Kasumi-1 (cell line): ENCODE data around the gene KCTD11.

Source experiments
- DNase-seq, 2 experiments: peaks; one replicate each; lab custom pipeline; 2025; lab: John Stamatoyannopoulos, UW

KCTD11 gene

GRCh38 chr17:7351665-7352502 is at the start of gene KCTD11:
Gene KCTD11, plus strand, starts transcription at chr17:7352162.
- peak in 1 of 2 experiments; percentile 5 for DNase-seq

GRCh38 chr17:7304179-7304578 is 47.8 kb upstream of the KCTD11 start:
- DNase-seq, result no peak

GRCh38 chr17:7306911-7307685 is 44.9 kb upstream of the KCTD11 start, which contains the start of gene EIF5A:
Gene EIF5A, plus strand, starts transcription at chr17:7307628. Its CDS starts 2,008 bp downstream, at chr17:7309636.
- DNase-seq, result peak; percentile 93 to 94

DNA sequence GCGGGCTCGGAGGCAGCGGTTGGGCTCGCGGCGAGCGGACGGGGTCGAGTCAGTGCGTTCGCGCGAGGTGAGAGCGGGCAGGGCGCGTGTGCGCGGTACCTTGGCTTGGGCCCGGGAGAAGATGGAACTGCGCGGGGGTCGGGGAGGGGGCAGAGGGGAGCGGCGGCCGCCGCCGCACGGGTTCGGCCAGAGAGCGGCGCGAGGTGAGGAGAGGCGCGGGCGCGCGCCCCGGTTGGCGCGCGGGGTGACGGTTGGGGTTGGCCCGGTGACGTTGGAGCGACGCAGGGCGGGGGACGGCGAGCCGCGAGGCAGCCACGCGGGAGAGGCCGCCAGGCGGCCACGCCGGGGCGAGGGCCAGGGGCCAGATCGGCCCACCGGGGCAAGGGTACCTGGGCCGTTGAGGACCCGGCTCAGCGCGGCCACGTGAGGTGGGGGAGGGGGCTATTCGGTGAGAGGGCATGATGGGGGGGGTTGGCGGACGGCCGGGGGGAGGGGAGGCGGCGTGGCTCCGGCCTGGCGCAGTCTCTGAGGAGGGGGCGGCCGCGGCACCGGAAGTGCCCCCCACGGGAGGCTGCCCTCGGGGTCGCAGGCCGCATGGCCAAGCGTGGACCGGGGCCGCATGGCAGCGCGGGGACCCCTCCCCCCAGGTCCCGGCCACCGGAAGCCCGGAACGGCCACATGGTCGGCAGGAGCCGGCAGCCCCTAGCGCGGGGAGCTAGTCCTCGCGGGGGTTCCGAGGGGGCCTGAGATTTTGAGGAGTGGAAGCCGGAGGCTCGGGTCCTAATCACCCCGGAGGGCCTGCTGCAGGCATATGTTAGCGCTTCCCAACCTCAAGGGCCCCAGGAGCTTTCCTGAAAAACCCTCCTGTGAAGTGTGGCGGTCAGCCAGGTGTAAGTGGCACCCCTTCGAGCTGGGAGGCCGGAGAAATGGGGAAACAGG is 44.0 kb upstream of the KCTD11 start:
- no peak for DNase-seq

GRCh38 chr17:7308625-7309433 is 43.1 kb upstream of the KCTD11 start:
- DNase-seq, result peak; percentile 44 to 49

- no peak for DNase-seq
Observed at GRCh38 chr17:7309628-7310027, 42.3 kb upstream of the KCTD11 start.

GRCh38 chr17:7311110-7311705 is 40.8 kb upstream of the KCTD11 start:
- no peak for DNase-seq

DNA sequence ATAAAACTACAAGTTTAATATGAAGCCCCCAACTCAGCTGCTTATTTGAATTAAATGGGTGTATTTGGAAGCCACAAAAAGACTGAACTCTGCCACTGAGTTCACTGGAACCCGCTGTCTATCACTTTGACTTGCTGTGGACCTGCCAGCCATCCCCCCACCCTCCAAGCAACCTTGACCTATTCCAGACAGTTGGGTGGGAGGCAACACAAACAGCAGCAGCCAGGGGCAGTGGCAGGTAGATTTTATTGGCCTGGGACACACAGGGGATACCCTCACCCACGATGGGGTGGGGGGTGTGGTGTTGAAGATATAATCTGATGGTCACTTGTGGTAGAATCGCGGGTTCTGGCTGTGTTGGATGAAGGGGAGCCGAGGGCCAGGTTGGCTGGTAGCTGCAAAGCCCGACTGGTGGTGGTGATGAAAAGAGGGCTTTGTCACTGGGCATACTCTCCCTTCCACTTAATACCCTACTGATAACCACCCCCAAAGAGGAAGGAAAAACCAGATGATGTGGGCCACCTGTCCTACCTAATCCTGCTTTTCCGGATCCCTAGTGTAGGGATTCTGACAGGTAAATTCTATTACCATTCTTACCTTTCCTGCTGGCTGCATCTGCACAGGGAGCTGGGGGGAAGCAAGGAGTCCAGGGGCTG is 39.4 kb upstream of the KCTD11 start:
- DNase-seq, result no peak

DNA sequence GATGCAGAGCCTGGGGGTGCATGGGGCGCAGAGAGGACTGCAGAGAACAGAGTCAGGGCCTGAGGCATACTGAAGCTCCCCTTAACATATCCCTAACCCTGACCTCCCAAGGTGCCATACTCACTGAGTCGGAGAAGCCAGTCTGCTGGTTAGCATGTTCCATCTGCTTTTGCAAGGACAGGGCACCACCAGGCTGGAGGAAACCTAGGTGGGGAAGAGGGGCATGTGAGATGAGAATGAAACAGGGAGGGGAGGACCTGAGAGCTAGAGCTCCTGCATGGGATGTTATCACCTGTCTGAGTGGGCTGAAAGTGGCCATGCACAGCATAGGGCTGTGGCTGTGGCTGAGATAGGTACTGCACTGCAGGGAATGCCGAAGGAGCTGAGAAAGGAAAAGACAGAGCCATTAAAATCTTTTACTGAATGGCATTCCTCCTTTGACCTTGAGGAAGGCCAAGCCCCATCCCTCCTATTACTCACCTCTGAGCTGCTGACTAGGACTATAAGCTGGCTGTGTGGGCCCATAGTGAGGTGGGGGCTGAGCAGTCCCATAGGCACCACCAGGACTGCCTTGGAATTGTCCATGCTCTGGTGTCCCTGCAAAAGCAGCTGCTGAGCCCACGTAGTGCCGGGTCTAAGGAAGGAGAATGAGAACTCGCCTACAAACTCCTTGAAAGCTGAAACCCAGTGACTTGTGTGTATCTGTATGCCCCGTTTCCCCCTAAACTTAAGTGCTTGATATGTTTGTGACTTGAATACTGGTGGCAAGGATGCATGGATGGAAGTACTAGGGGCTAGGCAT is 38.7 kb upstream of the KCTD11 start:
- DNase-seq, result no peak

DNA sequence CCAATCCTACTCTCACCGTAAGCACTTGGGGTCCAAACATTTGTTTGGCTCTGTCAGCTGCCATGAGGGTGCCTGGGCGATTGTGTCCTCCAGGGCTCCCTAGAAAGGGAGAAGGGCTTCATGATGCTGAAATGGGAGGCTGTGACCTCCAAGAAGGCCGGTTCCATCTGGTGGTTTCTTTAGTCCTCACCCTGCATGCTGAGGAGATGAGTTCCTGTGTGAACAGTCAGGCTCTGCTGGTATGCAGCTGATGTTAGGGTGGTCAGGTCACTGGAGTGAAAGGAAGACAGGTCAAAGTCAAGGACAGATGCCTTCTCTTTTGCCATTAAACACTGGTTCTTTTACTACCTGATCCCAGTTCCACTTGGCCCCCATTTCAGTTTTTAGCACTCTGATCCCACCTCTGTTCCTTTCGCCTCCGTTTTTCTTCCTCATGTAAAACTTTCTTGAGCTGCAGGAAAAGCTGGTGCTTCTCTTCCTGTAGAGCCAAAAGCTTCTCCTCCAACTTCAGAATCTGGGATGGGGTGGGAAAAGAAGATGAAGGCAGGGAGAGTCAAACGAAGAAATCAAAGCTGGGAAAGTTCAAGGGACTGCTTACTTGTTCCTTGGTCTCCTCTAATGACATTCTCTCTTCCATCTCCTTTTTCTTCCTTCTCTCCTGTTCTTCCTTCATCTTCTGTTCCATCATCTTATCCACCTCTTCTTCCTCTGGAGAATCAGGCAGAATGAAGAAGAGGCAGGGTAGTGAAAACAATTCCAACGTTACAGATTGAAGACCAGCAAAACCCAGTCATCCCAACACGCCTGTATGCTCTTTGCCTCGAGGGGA is 37.9 kb upstream of the KCTD11 start:
- no peak for DNase-seq

DNA sequence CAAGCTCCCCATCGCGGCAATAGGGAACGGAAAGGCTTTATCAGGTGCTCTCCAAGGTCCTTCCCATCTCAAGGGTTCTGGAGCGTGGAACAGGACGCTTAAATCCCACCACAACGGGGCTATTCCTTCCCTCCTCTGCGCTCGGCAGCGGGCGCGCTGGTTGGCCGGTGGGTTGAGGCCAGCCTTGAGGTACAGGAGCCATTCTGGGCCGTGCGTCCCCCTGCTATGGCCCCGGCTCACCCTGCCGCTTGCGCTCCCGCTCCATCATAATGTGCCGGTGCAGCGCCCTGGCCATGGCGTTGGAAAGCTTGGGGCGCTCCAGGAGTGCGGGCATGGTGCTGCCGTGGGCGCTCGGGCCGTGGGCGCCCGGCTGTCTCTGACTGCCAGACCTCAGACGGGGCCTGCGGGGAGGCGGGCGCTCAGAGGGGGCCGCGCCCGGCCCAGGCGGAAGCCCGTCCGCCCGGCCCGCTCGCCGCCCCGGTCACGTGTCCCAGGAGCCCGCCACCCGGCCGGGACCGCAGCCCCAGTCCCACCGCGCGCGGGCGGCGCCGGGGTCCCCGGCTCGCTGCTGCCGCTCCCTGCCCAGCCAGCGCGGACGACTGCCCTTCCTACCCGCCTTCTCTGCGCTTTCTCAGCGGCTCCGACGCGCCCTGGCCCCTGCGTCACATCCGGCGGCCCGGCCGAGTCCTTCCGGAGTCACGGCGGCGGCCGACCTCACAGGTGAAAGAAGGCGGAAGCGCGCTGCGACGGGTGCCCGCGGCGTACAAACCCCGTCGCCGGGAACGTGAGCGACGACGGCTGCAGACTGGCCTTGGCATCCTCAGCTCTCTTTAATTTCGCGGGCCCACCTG is 37.0 kb upstream of the KCTD11 start, which contains the start of gene GPS2:
Gene GPS2, minus strand, starts transcription at position 642 of the 851 bp plus-strand sequence. Its CDS starts 308 bp downstream, at position 334.
- peak; percentile 39 to 45 for DNase-seq

GRCh38 chr17:7315570-7316235 is 36.3 kb upstream of the KCTD11 start:
- no peak for DNase-seq

DNA sequence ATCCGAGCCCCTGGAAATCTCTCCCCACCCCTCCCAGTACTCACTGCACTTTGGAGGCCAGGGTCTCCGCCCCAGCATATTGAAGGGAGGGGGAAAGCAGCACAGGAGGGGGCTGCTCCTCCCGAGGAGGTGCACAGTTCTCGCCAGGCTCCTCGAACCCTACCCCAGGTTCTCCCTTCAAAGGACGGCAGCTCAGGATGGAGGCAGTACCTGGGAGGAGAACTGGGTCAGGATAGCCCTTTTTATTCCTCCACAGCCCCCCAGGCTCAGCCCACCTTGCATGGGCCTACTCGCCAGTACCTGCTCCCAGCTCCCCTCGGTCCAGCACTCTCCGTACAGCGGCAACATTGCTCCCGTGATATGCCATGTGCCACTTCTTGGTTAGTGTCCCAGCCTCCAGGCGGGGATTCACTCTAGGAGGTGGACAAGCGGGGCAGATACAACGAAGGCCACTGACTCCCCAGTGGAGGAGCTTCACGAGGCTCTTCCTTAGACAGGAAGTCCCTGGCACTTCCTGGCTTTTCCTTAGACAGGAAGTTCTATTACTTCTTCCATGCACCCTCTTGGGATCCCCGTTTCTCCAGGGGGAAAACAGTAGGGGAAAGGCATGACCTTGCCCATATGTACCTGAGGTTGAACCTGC is 34.7 kb upstream of the KCTD11 start:
- DNase-seq, result no peak

DNA sequence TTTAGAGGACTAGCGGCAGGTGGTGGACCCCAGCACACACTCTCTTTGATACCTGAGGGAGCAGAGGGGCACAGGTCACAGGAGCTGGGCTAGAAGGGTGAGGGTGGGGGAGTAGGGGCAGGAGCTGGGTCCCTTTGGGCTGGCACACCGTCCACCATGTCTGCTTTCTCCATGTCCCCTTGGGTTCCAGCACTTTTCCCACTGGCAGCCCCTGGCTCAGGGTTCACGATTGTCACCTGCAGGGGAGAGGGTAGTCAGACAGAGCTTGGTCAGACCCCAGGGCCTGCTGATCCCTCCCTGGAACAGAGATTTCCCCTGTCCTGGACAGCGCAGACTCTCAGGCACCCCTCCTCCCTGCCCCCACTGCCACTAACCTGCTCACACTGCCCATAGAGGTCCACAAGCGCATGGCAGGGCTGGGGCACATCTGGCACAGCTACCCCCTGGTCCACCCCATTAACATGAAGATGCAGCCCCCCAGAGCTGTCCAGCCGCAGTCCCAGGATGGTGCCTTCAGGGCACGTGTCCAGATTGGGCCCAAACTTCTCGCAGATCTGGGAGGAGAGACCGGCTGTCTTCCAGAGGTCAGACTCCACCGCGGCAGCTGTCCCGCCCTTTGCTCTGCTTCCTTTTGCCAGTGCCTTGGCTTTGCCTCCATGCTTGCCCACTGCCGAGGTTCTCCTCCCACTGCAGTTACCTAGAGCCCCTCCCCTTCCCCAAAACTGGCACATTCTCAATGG is 33.7 kb upstream of the KCTD11 start:
- no peak for DNase-seq

DNA sequence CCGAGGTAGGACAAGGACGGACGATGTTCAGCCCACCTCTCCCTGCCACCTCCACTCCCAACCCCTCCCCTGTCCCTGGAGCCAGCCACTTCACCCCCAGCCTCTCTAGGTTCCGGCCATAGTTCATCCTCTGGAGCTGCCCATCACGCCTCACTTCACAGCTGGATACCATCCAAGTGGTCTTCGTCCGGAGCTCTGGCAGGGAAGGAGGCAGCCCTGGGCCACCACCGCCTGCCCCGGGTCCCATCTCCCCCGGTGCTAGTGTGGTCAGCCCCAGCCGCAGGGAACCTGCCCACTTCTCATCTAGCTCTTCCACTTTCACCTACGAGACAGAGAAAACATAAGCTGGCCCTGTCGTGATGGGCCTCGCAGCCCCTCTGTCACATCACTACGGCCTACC is 30.5 kb upstream of the KCTD11 start:
- no peak for DNase-seq
